SW480 (cell line): ENCODE measurements around the gene GUF1.
"Not testable (repeated sequence)": the region's sequence is repeated elsewhere in the genome, so short reads cannot be mapped to it uniquely, and the experiment has no call there.

Experiments
- DNase-seq: peaks from one replicate; pipeline ENCODE4 v3.0.0-alpha.2; 2016; ENCODE audit warnings: low spot score

Gene GUF1

DNA sequence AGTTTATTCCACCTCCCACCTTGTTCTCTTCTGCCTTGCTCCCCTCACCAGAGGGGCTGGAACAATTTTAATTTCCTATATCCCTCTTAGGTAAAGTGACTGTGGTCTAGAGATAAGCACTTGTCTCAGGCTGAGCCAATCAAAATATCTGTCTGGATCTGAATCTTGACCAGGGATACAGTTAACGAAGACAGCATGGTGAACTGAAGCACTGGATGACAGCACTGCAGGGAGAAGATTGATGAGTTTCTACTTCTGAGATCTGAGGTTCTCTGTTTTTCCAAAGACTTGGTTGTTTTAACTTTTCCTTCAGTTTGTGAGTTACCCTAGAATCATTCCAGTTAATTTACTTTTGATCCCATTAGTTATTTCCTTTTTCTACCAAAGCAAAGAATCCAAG, 34.9 kb downstream of the GUF1 start:
- no peak for DNase-seq

DNA sequence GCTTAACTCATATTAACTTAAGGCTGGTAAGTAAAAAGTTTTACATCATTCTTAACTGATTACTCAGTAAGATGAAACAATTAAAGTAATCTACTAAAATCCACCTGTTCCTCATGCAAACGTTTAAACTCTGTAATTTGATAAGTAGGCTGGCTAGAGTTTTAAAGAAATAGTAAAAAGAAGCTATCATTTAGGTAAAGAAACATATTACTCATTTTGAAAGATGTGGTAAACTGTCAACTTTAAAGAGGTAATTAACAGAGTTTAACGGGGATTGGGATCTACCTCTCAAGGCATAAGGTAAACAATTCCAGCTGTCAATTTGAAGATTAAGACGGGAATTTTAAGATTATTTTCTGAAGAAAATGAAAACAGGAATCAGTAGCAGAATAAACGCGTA, 38.4 kb downstream of the GUF1 start:
- no peak for DNase-seq

- DNase-seq: no peak
Measured at GRCh38 chr4:44720371-44720770, 42.2 kb downstream of the GUF1 start.

DNA sequence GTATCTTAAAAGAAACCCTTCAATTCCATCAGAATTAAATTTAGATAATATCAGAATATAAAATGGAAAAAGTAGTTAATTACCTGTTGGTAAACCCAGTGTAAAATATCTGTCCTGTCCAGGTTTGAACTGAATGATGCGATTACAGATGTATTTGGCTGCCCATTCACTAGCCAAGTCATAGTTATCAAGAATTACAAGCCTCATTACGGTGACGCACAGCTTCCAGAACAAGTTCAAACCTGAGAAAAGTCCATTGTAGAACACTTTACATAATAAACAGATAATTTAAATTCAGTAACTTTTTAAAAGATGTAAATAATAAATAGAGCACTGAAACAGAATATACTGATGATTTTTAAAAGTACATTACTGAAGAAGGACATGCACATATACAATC, 43.8 kb downstream of the GUF1 start:
- no peak for DNase-seq

DNA sequence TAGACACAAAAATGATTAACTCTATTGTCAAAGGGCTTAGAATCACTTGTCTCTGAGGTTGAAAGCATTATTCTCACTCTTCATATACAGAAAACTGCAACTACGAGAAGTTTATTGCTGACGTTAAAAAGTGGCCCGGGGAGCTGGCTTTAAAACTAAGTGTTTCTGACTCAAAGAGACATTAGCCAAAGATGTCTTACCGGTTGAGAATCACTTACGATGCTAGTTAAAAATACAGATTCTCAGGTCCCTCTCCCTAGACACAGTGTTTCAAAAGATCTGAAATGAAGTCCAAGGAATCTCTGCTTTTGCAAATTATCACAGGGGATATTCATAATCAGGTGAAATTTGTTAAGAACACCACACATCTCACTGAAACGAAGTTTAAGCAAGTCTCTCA, 46.9 kb downstream of the GUF1 start:
- no peak for DNase-seq

DNA sequence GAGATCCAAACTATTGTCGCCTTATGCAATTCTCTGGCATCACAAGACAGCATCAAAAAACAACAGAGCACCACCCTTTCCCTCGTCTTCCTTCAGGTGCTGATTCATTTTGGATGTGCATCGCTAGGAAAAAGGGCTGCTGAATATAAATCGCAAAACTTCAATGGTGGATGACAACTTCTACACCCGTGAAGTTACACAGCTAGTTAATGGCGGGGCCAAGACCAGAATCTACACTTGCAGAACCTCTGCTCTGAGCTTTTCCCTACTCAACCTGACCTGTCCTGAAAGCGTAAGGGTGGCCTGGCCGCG, 47.5 kb downstream of the GUF1 start:
- no peak for DNase-seq

GRCh38 chr4:44726038-44726871, 48.0 kb downstream of the GUF1 start, which contains the start of gene GNPDA2:
TSS of gene GNPDA2 (minus strand) at chr4:44726556. CDS start at chr4:44722207, 4,349 bp downstream.
- DNase-seq: peak; percentile 78

- DNase-seq: no peak
Measured at GRCh38 chr4:44727471-44727870, 49.3 kb downstream of the GUF1 start.

DNA sequence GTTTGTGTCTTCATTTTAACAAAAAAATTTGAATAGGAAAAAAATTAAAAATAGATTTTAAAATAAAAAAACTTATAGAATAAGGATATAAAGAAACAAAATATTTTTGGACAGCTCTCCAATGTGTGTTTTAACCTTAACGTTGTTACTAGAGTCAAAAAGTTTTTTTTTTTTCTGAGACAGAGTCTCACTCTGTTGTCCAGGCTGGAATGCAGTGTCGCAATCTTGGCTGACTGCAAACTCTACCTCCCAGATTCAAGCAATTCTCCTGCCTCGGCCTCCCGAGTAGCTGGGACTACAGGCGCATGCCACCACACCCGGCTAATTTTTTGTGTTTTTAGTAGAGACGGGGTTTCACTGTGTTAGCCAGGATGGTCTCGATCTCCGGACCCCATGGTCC, 50.5 kb downstream of the GUF1 start:
- DNase-seq: not testable (repeated sequence)

GRCh38 chr4:44736900-44737299, 58.7 kb downstream of the GUF1 start:
- DNase-seq: no peak

- DNase-seq: peak; percentile 33
Measured at GRCh38 chr4:44738615-44739014, 60.4 kb downstream of the GUF1 start.

DNA sequence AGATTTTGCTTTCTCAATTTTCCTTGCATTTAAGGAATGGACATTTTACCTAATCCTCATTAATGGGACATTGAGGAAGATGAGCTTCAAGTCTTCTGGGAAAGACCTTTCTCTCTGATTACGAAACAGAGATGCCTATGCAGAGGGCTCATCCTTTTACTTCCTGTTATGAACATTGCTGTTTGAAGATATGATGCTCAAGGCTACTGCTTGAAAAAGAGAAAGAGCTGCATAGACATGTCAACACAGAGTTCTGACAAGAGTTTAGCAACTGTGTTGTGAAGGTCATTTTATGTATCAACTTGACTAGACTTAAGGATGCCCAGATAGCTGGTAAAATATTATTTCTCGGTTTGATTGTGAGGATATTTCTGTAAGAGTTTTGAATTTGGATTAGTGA, 62.0 kb downstream of the GUF1 start:
- DNase-seq: no peak
